AG09309 (cell line): Measurements from ENCODE around the gene MAMDC2.

Experiments used
- DNase-seq: peaks from one replicate; pipeline ENCODE4 v3.0.0-alpha.2; 2010; ENCODE audit warnings: low read depth
- H3K4me3 ChIP-seq: 2 replicates; pipeline ENCODE4 v1.5.1; 2011; ENCODE audit warnings: mild to moderate bottlenecking, low read depth, low read length, moderate library complexity; ENCODE audit not compliant: control insufficient read depth
- TF ChIP-seq, protein P1 (sequence below): IDR thresholded peaks from 2 replicates; pipeline ENCODE4 v1.5.1; 2011; ENCODE audit warnings: mild to moderate bottlenecking, low read depth, low read length, inconsistent platforms; ENCODE audit not compliant: insufficient read depth, control insufficient read depth; ENCODE audit errors: missing control alignments

The MAMDC2 gene

DNA sequence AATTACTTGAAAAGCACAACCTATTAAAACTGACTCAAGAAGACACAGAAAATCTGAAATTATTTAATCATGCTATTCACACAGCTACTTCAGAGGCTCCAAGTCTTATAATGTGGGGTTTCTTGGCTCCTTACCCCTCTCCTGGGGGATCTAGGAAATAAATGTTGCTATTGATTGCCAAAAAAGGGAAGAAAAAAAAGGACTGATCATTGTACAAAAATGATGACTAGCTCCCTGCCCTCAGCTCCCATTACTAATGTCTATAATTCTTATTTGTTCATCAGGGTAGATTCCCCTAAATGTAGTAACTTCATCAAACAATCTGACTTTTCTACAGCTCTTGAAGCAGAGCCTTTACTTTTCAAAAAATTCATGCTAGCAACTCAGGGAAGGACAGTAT is 211.8 kb downstream of the MAMDC2 start:
- H3K4me3 ChIP-seq = no peak overlapping the region
- TF ChIP-seq, protein P1, sequence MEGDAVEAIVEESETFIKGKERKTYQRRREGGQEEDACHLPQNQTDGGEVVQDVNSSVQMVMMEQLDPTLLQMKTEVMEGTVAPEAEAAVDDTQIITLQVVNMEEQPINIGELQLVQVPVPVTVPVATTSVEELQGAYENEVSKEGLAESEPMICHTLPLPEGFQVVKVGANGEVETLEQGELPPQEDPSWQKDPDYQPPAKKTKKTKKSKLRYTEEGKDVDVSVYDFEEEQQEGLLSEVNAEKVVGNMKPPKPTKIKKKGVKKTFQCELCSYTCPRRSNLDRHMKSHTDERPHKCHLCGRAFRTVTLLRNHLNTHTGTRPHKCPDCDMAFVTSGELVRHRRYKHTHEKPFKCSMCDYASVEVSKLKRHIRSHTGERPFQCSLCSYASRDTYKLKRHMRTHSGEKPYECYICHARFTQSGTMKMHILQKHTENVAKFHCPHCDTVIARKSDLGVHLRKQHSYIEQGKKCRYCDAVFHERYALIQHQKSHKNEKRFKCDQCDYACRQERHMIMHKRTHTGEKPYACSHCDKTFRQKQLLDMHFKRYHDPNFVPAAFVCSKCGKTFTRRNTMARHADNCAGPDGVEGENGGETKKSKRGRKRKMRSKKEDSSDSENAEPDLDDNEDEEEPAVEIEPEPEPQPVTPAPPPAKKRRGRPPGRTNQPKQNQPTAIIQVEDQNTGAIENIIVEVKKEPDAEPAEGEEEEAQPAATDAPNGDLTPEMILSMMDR = no peak
- no peak for DNase-seq

DNA sequence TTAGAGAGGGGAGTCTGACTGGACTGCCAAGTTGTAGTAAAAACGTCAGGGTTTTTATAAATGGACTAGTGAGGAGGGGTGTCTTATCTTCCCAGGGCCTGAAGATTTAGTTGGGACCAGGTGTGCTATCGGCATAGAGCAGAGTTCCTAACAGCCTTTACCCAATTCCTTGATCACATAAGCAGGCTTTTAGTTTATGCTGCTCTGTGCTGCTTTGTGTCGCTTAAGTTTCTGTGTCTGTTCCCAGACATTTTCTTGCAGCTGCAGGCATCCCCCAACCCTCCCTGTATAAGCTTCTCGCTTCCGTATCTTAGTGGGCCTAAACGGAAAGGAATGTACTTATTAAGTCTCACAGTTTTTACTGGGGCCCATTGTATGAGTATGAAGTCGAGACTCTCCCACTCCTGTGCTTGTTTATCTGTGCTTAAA is 212.5 kb downstream of the MAMDC2 start:
- peak overlapping the region; percentile 24 for H3K4me3 ChIP-seq
- TF ChIP-seq, protein P1 = no peak
- DNase-seq = peak; percentile 47

DNA sequence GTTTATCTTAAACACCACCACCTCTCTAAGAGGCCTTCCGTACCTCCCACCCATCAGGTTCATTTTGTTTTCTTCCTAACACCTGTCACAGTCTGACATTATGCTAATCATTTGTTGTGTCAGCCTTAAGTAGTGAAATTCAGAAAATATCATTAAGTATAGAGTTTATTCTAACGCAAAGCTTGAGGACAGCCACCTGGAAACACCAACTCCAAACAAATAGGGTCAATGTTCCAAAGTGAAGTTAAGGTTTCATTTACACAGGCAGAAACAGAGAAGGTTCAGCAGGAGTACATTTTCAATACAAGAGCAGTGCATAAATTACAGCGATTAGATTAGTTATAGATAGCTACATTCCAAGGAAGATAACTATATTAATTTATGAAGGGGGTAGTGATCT is 213.9 kb downstream of the MAMDC2 start:
- TF ChIP-seq, protein P1 = no peak
- no peak overlapping the region for H3K4me3 ChIP-seq
- no peak for DNase-seq

DNA sequence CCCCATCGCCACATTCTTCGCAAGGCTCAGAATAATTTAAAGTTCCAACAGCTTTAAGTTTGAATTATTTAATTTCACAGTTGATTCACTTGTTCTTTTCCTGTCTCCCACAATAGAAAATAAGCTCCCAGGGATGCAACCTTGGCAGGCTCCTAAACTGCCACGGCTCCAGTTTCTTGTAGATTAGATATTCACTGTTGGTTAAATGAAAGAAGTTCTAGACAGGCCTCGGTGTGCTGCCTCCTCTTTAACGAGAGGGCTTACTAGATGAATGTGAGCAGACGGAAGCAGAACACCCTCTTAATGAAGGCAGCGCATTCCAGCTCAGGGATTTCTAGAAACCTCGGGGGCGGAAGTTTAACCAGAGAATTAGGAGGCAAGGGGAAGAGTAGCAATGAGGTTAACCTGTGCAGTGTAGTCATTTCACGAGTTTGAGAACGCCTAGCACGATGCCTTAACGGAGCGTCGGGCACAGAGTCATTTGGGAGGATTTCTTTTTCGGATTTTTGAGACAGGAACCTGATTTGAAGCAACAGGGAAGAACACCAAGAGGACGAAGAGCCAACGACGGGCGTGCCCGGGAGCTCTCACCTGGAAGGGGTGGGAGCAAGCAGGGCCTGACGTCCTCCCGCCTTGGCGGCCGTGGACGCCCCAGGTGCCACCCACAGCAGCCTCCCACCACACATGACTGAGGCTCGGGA is 214.5 kb downstream of the MAMDC2 start:
- DNase-seq = no peak
- H3K4me3 ChIP-seq = peak overlapping the region; percentile 78
- TF ChIP-seq, protein P1 = no peak

DNA sequence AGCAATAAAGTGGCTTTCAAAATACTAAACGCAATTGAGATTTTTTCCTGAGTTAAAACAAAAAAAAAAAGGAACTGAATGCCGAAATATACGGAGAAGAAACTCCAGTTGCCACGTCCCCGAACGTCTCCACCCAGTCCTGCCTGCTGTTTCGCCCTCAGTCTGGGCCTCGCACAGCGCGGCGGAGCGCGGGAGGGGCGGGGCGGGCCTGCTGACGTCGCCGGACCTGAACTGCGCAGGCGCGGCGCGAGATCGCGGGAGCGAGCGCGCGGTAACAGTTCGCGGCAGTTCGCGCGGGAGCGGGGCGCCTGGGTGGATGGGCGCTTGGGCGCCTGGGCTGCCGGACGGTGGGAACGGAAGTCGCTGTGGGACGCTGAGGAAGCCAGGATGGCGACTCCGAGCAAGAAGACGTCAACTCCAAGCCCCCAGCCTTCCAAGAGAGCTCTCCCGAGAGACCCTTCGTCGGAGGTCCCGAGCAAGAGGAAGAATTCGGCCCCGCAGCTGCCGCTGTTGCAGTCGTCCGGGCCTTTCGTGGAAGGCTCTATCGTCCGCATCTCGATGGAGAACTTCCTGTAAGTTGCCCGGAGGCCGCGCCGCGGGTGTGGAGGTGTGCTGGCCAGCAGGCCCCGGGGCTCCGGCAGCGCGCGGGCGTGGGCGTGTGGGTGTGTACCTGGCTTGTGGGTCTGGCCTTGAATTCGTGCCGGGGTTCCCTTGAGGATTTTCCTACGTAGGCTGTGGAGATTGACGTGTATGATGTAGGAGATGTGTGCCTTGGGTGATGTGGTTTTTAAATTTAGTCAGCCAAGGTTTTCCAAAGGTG is 215.3 kb downstream of the MAMDC2 start, which contains the start of gene SMC5:
SMC5 (plus strand) TSS at position 287 of the 820 bp plus-strand sequence; CDS start at position 388, 101 bp downstream.
- peak; percentile 67 for DNase-seq
- TF ChIP-seq, protein P1 = no peak
- H3K4me3 ChIP-seq = peak within 1 kb of the TSS; percentile 78

DNA sequence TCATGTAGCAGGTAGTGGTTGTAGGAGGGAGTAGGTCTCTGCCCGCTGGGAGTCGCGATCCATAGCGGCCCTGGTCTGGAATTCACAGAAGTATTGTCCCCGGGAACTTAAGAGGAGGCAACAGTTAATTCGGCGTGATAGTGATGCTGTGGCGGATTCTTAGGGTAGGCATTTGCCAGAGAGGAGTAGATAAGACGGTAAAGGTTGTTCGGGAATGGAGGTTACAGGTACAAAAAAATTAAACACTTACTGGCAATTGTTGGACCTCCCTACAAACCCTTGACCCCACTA is 215.8 kb downstream of the MAMDC2 start:
- DNase-seq = no peak
- TF ChIP-seq, protein P1 = no peak
- peak overlapping the region; percentile 78 for H3K4me3 ChIP-seq
